Activated naive CD8-positive, alpha-beta T cell treated with anti-CD3 and anti-CD28 coated beads for 36 hours (primary cell): ENCODE results near the gene RXRA. TPM values are rescaled to one million over a fixed set of nuclear protein-coding genes. Genes with fewer than 3 reads are reported as not detected.

Experiments used
- DNase-seq: peaks from one replicate; pipeline ENCODE4 v3.0.0; 2021
- H3K27ac Mint-ChIP-seq: one replicate; pipeline ENCODE4 v1.8.0; 2022; ENCODE audit warnings: mild to moderate bottlenecking, moderate library complexity, mixed read lengths
- H3K27me3 Mint-ChIP-seq: one replicate; pipeline ENCODE4 v1.8.0; 2022; ENCODE audit warnings: mild to moderate bottlenecking, mixed read lengths
- H3K36me3 Mint-ChIP-seq: one replicate; pipeline ENCODE4 v1.8.0; 2021; ENCODE audit warnings: mild to moderate bottlenecking, mixed read lengths
- H3K4me1 Mint-ChIP-seq: one replicate; pipeline ENCODE4 v1.8.0; 2021; ENCODE audit warnings: mixed read lengths
- H3K4me3 Mint-ChIP-seq: one replicate; pipeline ENCODE4 v1.8.0; 2022; ENCODE audit warnings: mild to moderate bottlenecking, moderate library complexity, mixed read lengths
- H3K9me3 Mint-ChIP-seq: one replicate; pipeline ENCODE4 v1.8.0; 2022; ENCODE audit warnings: mixed read lengths
- total RNA-seq, 2 experiments: library from RNA; stranded (reverse); gene quantifications; one replicate each; pipeline ENCODE4 v1.2.3, GENCODE V29; 2021

Gene RXRA
- total RNA-seq, 2 experiments from 2014 or later = 11.0 to 11.4 TPM

DNA sequence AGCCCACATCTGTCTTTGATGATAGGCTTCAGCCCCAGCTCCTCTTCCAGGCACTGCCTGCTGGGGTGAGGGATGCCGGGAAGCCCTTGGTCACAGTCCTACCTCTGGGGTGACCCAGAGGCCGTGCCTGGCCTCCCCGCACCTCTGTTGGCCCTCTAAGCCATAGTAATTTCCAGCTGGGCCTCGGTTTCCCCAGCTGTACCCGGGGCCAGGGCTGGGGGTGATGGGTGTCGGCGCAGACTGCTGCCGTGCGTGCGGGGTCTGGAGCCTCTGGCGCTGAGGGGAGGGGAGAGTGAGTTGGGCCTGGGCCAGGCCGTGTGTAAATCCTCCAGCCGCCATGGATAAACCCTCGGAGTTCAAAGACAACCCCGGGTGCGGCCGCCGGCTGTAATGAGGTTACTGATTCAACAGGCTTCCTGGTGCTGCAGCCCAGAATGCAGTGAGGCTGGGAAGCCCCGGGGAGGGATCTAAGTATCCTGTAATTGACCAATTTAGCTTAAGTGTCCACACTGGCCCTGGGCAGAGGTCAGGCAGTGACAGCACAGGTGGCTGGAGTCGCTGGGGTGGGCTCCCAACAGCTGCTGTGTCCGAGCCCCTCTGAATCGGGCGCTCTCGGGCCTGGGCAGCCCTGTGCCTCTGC is 7.1 kb downstream of the RXRA start:
- H3K27me3 Mint-ChIP-seq = no peaks in the 10 kb centered on the region
- DNase-seq = no peak
- H3K27ac Mint-ChIP-seq = no peak overlapping the region
- H3K36me3 Mint-ChIP-seq = no peaks in the 10 kb centered on the region
- no peaks in the 10 kb centered on the region for H3K4me1 Mint-ChIP-seq
- H3K9me3 Mint-ChIP-seq = no peaks in the 10 kb centered on the region
- no peak overlapping the region for H3K4me3 Mint-ChIP-seq

- no peak overlapping the region for H3K4me3 Mint-ChIP-seq
- no peak overlapping the region for H3K27ac Mint-ChIP-seq
- no peaks in the 10 kb centered on the region for H3K36me3 Mint-ChIP-seq
- no peaks in the 10 kb centered on the region for H3K9me3 Mint-ChIP-seq
- H3K4me1 Mint-ChIP-seq = no peaks in the 10 kb centered on the region
- DNase-seq = no peak
- H3K27me3 Mint-ChIP-seq = no peaks in the 10 kb centered on the region
Measured at GRCh38 chr9:134333874-134334581, 7.8 kb downstream of the RXRA start.

GRCh38 chr9:134335061-134335460 is 8.8 kb downstream of the RXRA start:
- no peaks in the 10 kb centered on the region for H3K9me3 Mint-ChIP-seq
- no peaks in the 10 kb centered on the region for H3K36me3 Mint-ChIP-seq
- H3K27me3 Mint-ChIP-seq = no peaks in the 10 kb centered on the region
- no peak overlapping the region for H3K27ac Mint-ChIP-seq
- DNase-seq = no peak
- H3K4me1 Mint-ChIP-seq = no peaks in the 10 kb centered on the region
- H3K4me3 Mint-ChIP-seq = no peak overlapping the region

DNA sequence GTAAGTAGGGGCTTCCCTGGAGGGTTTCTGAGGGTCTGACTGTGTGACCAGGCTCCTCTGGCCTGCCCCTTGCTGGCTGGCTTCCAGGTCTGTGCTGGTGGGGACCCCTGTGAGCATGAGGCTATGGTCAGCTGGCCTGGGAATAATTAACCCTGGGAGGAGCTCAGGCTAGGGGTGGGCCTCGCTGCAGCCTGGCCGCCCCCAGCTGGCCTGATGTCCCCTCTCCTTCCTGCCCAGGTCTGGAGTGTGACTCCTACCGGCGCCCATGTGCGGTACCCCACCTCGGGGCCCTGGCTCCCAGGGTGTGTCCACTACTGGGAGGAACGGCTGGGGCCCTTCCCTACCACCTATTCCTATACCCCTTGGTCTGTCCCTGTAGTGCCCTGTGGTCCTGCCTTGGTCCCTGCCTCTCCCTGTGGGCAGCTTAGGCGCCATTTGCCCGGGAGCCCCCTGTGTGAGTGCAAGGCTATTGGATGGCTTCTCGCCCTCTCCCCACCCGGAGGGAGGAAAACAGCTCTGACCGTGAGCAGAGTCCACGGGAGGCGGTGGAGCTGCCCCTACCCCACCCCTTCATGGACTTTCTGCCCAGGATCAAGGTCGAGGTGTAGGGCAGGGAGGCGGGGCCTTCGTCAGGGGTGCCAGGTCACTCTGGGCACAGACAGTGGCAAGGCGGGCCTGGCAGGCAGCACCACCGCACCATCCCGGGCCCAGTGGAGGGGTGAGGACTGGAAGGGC is 9.4 kb downstream of the RXRA start:
- H3K27ac Mint-ChIP-seq = no peak overlapping the region

GRCh38 chr9:134336228-134336627 is 10.0 kb downstream of the RXRA start:
- Mint-ChIP-seq H3K4me3 (no peak overlapping the region), H3K27ac (no peak overlapping the region), H3K9me3 (no peaks in the 10 kb centered on the region), H3K27me3 (no peaks in the 10 kb centered on the region), H3K4me1 (no peaks in the 10 kb centered on the region), H3K36me3 (no peaks in the 10 kb centered on the region)
- no peak for DNase-seq

More for the DNA sequence above, 9.4 kb downstream of the RXRA start:
- Mint-ChIP-seq H3K36me3 (no peaks in the 10 kb centered on the region), H3K4me1 (no peaks in the 10 kb centered on the region), H3K4me3 (no peak overlapping the region), H3K27me3 (no peaks in the 10 kb centered on the region), H3K9me3 (no peaks in the 10 kb centered on the region)
- no peak for DNase-seq

- Mint-ChIP-seq H3K36me3 (no peaks in the 10 kb centered on the region), H3K4me3 (no peak overlapping the region), H3K9me3 (no peaks in the 10 kb centered on the region), H3K27me3 (no peaks in the 10 kb centered on the region), H3K27ac (no peak overlapping the region), H3K4me1 (no peaks in the 10 kb centered on the region)
- DNase-seq = no peak
Measured at GRCh38 chr9:134336924-134337323, 10.7 kb downstream of the RXRA start.

DNA sequence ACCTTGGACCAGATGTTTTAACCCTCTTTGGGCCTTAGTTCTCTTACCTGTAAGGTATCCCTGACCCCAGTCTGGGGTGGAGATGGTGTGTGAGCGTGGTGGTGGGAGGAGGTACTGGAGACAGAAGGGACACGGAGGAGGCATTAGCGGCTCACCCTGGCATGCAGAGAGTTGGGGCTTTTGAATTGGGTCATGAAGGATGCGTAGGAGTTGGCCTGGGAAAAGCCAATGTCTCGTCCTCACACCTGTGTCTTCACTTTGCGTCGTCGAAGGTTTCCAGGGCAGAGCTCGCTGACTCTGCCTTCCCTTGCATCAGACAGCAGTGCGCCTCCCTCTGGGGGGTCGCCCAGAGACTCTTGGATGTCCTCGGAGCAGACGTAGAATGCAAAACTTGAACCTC is 11.2 kb downstream of the RXRA start:
- Mint-ChIP-seq H3K27me3 (no peaks in the 10 kb centered on the region), H3K4me1 (no peaks in the 10 kb centered on the region), H3K27ac (no peak overlapping the region), H3K36me3 (no peaks in the 10 kb centered on the region), H3K4me3 (no peak overlapping the region), H3K9me3 (no peaks in the 10 kb centered on the region)
- no peak for DNase-seq

GRCh38 chr9:134338394-134339182 is 12.3 kb downstream of the RXRA start:
- Mint-ChIP-seq H3K4me3 (no peak overlapping the region), H3K36me3 (no peaks in the 10 kb centered on the region), H3K9me3 (no peaks in the 10 kb centered on the region), H3K4me1 (no peaks in the 10 kb centered on the region), H3K27ac (no peak overlapping the region), H3K27me3 (no peaks in the 10 kb centered on the region)
- DNase-seq = no peak

- no peak overlapping the region for H3K27ac Mint-ChIP-seq
- no peak overlapping the region for H3K4me3 Mint-ChIP-seq
- DNase-seq = no peak
- H3K36me3 Mint-ChIP-seq = no peaks in the 10 kb centered on the region
- H3K9me3 Mint-ChIP-seq = no peaks in the 10 kb centered on the region
- no peaks in the 10 kb centered on the region for H3K27me3 Mint-ChIP-seq
- H3K4me1 Mint-ChIP-seq = peaks cover 5% of the 10 kb centered on the region
Measured at GRCh38 chr9:134339183-134339806, 13.0 kb downstream of the RXRA start.

DNA sequence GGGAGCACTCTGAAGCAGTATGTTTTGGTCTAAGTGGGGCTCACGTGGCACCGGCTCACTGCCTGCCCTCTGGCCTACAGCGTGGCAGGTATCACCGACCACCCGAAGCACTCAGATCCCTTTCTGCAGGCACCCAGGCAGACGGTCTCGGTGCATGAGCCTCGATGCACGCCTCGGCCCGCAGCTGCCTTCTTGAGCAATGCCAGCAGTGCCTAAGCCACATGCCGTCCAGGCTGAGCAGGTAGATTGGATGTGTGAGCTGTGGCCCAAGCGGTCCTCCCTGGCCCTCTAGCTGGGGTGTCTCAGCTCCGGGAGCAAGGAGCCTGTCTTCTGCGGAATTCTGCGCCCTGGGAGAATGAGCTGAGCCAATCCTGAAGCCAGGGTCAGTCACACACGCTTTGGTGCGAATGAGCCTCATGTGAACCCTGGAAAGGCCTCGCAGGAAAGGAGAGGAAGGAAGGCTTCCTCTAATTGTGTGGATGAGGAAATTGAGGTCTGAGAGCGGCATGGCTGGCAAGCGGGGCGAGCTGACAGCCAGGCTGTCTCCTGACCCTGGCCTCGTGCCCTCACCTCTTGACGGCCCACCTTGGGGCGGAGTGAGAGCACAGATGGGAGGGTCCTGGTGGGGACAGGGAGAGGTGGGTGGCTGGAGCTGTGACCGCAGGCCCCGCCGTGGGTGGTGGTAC is 14.4 kb downstream of the RXRA start:
- H3K36me3 Mint-ChIP-seq = no peaks in the 10 kb centered on the region
- DNase-seq = no peak
- H3K27ac Mint-ChIP-seq = no peak overlapping the region

DNA sequence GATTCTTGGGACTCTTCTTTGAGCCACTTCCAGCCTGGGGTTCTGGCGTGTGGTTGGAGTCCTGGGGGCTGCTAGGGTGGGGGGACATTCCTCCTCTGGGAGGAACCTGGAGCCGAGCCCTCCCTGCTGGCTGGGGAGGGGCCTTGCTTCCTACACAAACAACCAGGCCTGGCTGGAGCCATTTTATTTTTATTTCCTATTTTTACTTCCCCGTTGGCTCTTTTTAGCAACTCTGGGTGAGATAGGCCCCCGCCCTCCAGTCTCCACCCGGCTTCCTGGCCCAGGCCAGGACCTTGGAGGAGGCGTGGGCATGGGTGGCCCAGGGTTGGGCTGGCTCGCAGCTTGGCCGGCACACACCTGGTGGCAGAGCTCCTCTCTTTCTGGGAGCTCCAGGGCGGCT is 15.1 kb downstream of the RXRA start:
- Mint-ChIP-seq H3K27me3 (no peaks in the 10 kb centered on the region), H3K4me3 (no peak overlapping the region), H3K36me3 (no peaks in the 10 kb centered on the region), H3K4me1 (peaks cover 8% of the 10 kb centered on the region), H3K9me3 (no peaks in the 10 kb centered on the region), H3K27ac (no peak overlapping the region)
- DNase-seq = no peak

More for the DNA sequence above, 14.4 kb downstream of the RXRA start:
- no peaks in the 10 kb centered on the region for H3K27me3 Mint-ChIP-seq
- H3K4me3 Mint-ChIP-seq = no peak overlapping the region
- no peaks in the 10 kb centered on the region for H3K9me3 Mint-ChIP-seq
- H3K4me1 Mint-ChIP-seq = peaks cover 8% of the 10 kb centered on the region

DNA sequence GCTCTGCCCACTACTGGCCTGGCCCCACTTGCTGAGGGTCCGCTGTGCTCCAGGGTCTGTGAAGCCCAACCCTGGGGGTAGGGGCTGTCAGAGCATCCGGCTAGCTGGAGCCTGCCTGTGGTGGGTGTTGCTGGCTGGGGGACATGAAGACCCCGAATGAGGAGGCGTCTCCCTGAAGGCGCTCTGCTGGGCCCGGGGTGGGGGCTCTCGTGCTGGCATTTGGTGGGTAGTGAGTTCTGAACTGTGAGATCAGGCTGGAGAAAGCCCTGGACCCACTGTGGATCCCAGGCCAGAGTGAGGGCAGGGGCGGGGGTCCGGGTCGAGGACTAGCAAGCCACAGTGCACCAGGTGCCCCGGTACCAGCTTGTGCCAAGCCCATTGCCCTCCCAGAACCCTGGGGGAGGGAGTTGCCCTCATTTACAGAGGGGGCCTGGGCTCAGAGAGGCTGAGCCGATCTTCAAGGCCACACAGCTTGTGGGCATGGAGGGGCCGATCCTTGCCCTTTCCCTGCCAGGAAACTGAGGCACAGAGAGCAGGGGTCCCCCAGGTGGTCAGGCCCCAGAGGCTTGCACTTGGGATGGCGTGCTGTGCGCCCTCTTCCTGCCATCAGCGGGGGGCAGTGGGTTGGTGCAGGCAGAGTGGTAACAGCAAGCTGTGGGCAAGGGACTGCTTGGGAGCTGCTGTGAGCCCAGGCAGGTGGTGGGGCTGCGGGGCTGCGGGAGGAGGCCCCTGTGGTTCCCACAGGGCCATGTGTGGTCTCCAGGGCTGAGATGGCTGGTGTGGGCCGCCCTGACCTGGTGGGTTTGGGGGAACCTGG is 15.9 kb downstream of the RXRA start:
- Mint-ChIP-seq H3K9me3 (no peaks in the 10 kb centered on the region), H3K27me3 (no peaks in the 10 kb centered on the region), H3K4me3 (no peak overlapping the region), H3K36me3 (no peaks in the 10 kb centered on the region), H3K27ac (no peak overlapping the region), H3K4me1 (peaks cover 8% of the 10 kb centered on the region)
- DNase-seq = no peak

DNA sequence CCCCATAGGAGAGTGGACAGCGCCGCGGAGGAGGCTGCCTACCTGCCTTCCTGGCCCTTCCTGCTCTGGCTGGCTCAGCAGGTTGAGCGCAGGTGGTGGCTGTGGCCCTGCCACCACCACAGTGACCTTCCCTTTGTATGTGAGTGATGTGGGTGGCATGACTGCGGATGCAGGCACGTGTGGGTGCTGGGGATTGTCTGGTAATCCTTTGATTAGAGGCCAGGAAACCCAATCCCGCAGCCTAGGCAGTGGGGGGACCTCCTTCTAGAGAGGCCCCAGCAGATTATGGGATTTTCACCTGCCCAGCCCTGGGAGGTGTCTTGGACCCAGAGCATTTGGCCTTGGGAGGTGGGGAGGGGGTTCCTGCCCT is 16.5 kb downstream of the RXRA start:
- no peak for DNase-seq
- H3K27me3 Mint-ChIP-seq = no peaks in the 10 kb centered on the region

GRCh38 chr9:134343637-134344036 is 17.4 kb downstream of the RXRA start:
- H3K4me1 Mint-ChIP-seq = peaks cover 8% of the 10 kb centered on the region
- no peak overlapping the region for H3K27ac Mint-ChIP-seq
- H3K4me3 Mint-ChIP-seq = no peak overlapping the region
- H3K9me3 Mint-ChIP-seq = no peaks in the 10 kb centered on the region
- DNase-seq = no peak
- no peaks in the 10 kb centered on the region for H3K27me3 Mint-ChIP-seq
- H3K36me3 Mint-ChIP-seq = no peaks in the 10 kb centered on the region

More for the DNA sequence above, 16.5 kb downstream of the RXRA start:
- no peak overlapping the region for H3K27ac Mint-ChIP-seq
- no peaks in the 10 kb centered on the region for H3K36me3 Mint-ChIP-seq
- H3K9me3 Mint-ChIP-seq = no peaks in the 10 kb centered on the region
- peaks cover 8% of the 10 kb centered on the region for H3K4me1 Mint-ChIP-seq
- no peak overlapping the region for H3K4me3 Mint-ChIP-seq
